ENCODE results near the gene RPGR. TPM values are rescaled to one million over a fixed set of nuclear protein-coding genes. Genes with fewer than 3 reads are reported as not detected.

The RPGR gene
- total RNA-seq, 1 experiment from 2014 or later = 8.3 TPM

GRCh38 chrX:38351346-38351745 lies 24.0 kb upstream of the RPGR start:
- Histone ChIP-seq H3K9me3 (ENCODE audit: low read length) (no peaks in the 10 kb centered on the region), H3K79me2 (ENCODE audit: low read length) (no peaks in the 10 kb centered on the region), H3K4me2 (ENCODE audit: low read length) (no peak overlapping the region), H2AFZ (ENCODE audit: low read length) (no peak overlapping the region), H4K20me1 (ENCODE audit: low read length) (no peaks in the 10 kb centered on the region), H3K27me3 (ENCODE audit: low read length) (peaks cover 18% of the 10 kb centered on the region), H3K4me1 (ENCODE audit: insufficient read depth, low read length) (no peaks in the 10 kb centered on the region), H3K9me2 (replicated peaks; ENCODE audit: low read length) (no peaks in the 10 kb centered on the region), H3K4me3 (ENCODE audit: low read length) (no peak overlapping the region), H3K9ac (ENCODE audit: low read length) (no peak overlapping the region), H3K27ac (ENCODE audit: low read length) (no peak overlapping the region), H3F3A (ENCODE audit: low read length, unreplicated experiment) (no peaks in the 10 kb centered on the region), H3K36me3 (ENCODE audit: low read depth, low read length) (no peaks in the 10 kb centered on the region)
- DNase-seq (no peak), ATAC-seq (no peak)
- TF ChIP-seq EZH2phosphoT487 (IDR thresholded peaks at IDR 0.05; ENCODE audit: borderline replicate concordance, low read length) (no peak), CTCF (conservative IDR thresholded peaks at IDR 0.05; ENCODE audit: low read depth, low read length) (no peak), EZH2 (IDR thresholded peaks at IDR 0.05; ENCODE audit: low read length, unreplicated experiment) (no peak)
- no TSS peak for BruUV-seq (replicated peaks)
- POLR2A ChIA-PET (ENCODE audit: unreplicated experiment) = no interaction called here
- intact Hi-C loops (cut with micrococcal nuclease) = no loop called here
- CTCF ChIA-PET = no interaction called here

DNA sequence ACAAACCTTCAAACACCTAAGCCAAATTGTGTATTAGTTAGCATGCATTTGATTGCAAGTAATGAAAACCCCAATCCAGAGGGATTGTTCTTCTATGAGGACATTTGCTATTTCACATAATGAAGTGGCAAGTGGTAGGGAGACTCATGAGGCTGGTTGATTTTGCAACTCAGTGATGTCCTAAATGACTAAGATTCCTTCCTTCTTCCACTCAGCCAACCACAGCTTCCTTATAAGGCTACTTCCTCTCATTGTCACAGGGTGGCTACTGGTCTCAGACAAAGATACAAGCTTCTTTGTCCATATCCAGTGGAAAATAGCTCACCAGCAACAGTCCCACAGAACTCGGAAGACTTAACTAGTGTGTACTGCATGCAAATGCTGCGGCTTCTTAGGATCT lies 19.8 kb upstream of the RPGR start:
- Histone ChIP-seq H3F3A (ENCODE audit: low read length, unreplicated experiment) (no peaks in the 10 kb centered on the region), H3K4me2 (ENCODE audit: low read length) (no peak overlapping the region), H3K36me3 (ENCODE audit: low read depth, low read length) (no peaks in the 10 kb centered on the region), H2AFZ (ENCODE audit: low read length) (no peak overlapping the region), H3K27ac (ENCODE audit: low read length) (no peak overlapping the region), H3K9me2 (replicated peaks; ENCODE audit: low read length) (no peaks in the 10 kb centered on the region), H3K9me3 (ENCODE audit: low read length) (no peaks in the 10 kb centered on the region), H4K20me1 (ENCODE audit: low read length) (no peaks in the 10 kb centered on the region), H3K9ac (ENCODE audit: low read length) (no peak overlapping the region), H3K4me3 (ENCODE audit: low read length) (no peak overlapping the region), H3K79me2 (ENCODE audit: low read length) (no peaks in the 10 kb centered on the region), H3K27me3 (ENCODE audit: low read length) (peaks cover 18% of the 10 kb centered on the region; the same call in 1 of the 2 replicates), H3K4me1 (ENCODE audit: insufficient read depth, low read length) (no peaks in the 10 kb centered on the region)
- intact Hi-C loops (cut with micrococcal nuclease) = no loop called here
- DNase-seq (peak; percentile 41), ATAC-seq (no peak)
- ChIA-PET CTCF (no interaction called here), POLR2A (ENCODE audit: unreplicated experiment) (interaction anchor here (0.5 kb wide), 1 partner anchor 127 kb away, joined by 3 read pairs; no protein-coding TSS in a partner anchor)
- BruUV-seq (replicated peaks) = no TSS peak
- TF ChIP-seq EZH2phosphoT487 (IDR thresholded peaks at IDR 0.05; ENCODE audit: borderline replicate concordance, low read length) = no peak
- TF ChIP-seq CTCF (conservative IDR thresholded peaks at IDR 0.05; ENCODE audit: low read depth, low read length) = no peak
- TF ChIP-seq EZH2 (IDR thresholded peaks at IDR 0.05; ENCODE audit: low read length, unreplicated experiment) = no peak

DNA sequence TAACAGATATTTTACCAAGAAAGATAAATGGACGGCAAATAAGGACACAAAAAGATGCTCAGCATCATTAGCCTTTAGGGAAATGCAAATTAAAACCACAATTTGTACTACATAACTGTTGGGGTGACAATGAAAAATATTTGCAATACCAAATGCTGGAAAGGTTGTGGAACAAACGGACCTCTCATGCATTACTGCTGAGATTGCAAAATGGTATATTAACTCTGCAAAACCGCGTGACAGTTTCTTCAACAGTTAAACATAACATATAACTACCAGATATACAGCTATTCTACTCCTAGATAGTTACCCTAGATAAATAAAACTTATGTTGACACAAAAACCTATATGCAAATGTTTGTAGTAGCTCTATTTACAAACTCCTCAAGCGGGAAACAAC lies 18.8 kb upstream of the RPGR start:
- no peak for TF ChIP-seq EZH2phosphoT487 (IDR thresholded peaks at IDR 0.05; ENCODE audit: borderline replicate concordance, low read length)
- TF ChIP-seq EZH2 (IDR thresholded peaks at IDR 0.05; ENCODE audit: low read length, unreplicated experiment) = no peak
- no peak for TF ChIP-seq CTCF (conservative IDR thresholded peaks at IDR 0.05; ENCODE audit: low read depth, low read length)
- no peak for ATAC-seq
- CTCF ChIA-PET = no interaction called here

More for the DNA sequence above, 18.8 kb upstream of the RPGR start:
- Histone ChIP-seq H3K27me3 (ENCODE audit: low read length) (peaks cover 14% of the 10 kb centered on the region; the same call in 1 of the 2 replicates), H3F3A (ENCODE audit: low read length, unreplicated experiment) (no peaks in the 10 kb centered on the region), H3K9ac (ENCODE audit: low read length) (no peak overlapping the region), H3K27ac (ENCODE audit: low read length) (no peak overlapping the region), H3K4me2 (ENCODE audit: low read length) (no peak overlapping the region), H4K20me1 (ENCODE audit: low read length) (no peaks in the 10 kb centered on the region), H3K36me3 (ENCODE audit: low read depth, low read length) (no peaks in the 10 kb centered on the region), H3K79me2 (ENCODE audit: low read length) (no peaks in the 10 kb centered on the region), H2AFZ (ENCODE audit: low read length) (no peak overlapping the region), H3K9me3 (ENCODE audit: low read length) (no peaks in the 10 kb centered on the region), H3K9me2 (replicated peaks; ENCODE audit: low read length) (no peaks in the 10 kb centered on the region), H3K4me3 (ENCODE audit: low read length) (no peak overlapping the region), H3K4me1 (ENCODE audit: insufficient read depth, low read length) (no peaks in the 10 kb centered on the region)
- no peak for DNase-seq
- intact Hi-C loops (cut with micrococcal nuclease) = no loop called here
- POLR2A ChIA-PET (ENCODE audit: unreplicated experiment) = no interaction called here
- BruUV-seq (replicated peaks) = no TSS peak
